HG02870 (cell line): Measurements from ENCODE around the gene GAL3ST2.
"Not testable (repeated sequence)": the region's sequence is repeated elsewhere in the genome, so short reads cannot be mapped to it uniquely, and the experiment has no call there.

Source experiments
- ATAC-seq: cut with Tn5 transposase; IDR thresholded peaks from one replicate; pipeline ENCODE4 v1.9.1; 2021; ENCODE audit warnings: mild to moderate bottlenecking, moderate library complexity; ENCODE audit not compliant: unreplicated experiment

Gene GAL3ST2

DNA sequence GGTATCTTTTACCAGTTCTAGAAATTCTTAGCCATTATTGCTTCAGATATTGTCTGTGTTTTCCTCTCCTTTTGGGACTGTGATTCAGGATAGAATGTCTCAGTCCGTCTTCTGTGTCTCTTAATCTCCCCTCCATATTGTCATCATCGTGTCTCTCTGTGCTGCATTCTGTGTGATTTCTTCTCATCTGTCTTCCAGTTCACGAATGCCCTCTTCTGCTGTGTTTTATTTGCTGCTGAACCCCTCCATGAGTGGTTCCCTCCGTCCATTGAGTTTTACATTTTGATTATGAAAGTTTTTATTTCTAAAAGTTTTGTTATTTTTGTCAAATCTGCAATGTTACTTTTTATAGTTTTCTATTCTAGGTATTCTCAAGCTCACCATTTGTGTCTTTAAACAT lies 30.5 kb upstream of the GAL3ST2 start:
- ATAC-seq, result no peak

DNA sequence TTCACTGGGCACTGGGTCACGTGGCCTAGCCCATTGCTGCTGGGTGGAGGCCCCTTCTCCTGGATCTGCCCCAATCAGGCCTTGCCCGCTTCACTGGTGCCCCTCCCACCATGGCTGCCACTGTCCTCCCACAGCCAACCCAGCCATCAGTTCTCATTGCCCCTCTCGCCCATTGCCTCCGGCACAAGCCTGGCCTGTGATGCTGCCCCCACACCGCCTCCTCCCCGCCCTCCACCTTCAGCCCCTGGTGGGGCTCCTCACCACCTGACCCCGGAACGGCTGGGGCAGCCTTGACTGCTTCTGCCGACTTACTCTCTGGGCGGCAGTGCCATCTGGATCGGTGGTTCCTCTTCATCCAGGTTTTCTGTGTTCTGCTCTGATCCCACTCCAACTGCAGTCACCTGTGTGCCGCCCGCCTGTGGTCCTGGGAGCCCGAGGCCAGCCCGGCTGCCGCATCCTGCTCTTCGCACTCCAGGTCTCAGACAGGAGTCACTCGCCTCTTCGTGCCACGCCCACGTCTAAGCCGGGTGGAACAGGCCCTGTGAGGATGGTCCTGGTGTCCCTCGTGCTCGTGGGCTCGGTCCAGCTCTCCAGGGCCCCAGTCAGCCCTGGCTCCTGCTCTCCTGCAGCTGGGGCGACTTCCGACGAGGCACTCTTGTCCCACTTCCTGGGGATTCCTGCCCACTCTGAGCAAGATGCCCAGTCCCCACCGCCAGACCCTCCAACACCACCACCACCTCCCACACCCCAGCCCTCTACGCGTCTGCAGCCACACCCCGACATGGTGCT lies 28.0 kb upstream of the GAL3ST2 start:
- no peak for ATAC-seq

DNA sequence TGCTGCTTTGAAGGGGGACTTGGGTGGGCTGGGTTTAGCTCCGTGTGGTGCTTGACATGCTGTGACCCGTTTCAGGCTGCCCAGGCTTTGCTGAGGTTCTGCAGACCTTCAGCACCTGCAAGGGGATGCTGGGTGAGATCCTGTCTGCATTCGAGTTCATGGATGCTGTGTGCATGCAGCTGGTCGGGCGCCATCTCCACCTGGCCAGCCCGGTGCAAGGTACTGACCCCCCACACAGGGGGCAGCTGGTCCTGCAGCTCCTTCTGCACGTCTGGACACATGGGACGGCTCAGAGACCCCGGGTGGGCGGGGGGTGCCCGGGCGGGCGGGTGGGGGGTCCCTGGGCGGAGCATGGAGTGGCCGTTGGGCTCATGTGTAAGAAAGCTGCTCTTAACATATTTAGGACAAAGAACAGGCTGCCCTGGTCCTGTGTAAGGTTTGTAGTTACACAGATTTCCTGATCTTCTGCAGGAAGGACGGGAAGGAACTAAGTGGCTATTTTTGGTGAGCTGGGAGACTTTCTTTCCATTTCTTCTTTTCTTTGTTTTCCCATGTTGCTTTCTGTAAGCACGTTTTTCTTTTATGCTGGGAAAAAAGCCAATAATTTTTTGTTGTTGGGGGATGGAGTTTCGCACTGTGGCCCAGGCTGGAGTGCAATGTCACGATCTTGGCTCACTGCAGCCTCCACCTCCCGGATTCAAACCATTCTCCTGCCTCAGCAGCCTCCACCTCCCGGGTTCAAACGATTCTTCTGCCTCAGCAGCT lies 26.4 kb upstream of the GAL3ST2 start:
- ATAC-seq, result no peak

DNA sequence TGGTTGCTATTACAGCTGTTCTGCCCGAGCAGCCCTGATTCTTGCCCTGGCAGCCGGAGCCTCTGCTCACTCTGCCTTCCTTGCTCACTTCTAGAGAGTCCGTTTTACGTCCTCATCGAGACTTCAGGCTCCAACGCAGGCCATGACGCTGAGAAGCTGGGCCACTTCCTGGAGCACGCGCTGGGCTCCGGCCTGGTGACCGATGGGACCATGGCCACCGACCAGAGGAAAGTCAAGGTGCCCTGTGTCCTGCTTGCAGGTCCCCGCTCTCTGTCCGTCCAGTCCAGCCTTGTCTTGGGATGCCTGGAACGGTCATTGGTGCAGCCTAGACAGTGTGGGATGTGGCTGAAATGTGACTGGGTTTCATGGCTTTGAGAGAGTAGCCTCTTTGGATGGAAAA lies 25.5 kb upstream of the GAL3ST2 start:
- no peak for ATAC-seq

DNA sequence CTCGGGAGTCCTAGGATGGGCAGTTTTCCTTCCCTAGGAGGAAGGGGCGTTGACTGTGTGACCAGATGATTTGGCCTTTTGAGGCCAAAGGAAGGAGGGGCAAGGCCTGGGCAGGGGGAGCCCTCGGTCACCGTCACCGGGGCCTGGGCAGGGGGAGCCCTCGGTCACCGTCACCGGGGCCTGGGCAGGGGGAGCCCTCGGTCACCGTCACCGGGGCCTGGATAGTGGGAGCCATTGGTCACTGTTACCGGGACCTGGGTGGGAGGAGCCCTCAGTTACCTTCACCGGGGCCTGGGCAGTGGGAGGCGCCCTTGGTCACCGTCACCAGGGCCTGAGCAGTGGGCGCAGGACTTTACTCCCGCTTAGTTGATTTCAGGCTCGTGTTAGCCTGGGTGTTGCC lies 24.8 kb upstream of the GAL3ST2 start:
- no peak for ATAC-seq

DNA sequence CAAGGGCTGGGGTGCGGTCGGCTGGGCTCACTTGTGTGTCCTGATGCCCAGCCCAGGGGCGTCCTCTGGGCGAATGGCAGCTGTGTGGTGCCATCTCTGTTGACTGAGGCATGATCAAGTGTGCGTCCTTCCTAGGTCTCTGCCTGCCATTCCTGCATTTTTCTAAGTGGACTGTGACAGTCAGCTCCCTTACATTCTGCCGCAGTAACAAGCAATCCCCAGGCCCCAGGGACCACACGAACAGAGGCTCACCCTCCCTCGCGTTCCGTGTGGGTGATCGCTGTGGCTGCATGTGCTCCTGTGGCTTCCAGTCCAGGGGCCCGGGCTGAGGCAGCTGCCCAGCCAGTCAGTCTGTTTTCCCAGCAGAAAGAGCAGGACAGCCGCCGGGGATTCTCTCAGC lies 24.4 kb upstream of the GAL3ST2 start:
- no peak for ATAC-seq

DNA sequence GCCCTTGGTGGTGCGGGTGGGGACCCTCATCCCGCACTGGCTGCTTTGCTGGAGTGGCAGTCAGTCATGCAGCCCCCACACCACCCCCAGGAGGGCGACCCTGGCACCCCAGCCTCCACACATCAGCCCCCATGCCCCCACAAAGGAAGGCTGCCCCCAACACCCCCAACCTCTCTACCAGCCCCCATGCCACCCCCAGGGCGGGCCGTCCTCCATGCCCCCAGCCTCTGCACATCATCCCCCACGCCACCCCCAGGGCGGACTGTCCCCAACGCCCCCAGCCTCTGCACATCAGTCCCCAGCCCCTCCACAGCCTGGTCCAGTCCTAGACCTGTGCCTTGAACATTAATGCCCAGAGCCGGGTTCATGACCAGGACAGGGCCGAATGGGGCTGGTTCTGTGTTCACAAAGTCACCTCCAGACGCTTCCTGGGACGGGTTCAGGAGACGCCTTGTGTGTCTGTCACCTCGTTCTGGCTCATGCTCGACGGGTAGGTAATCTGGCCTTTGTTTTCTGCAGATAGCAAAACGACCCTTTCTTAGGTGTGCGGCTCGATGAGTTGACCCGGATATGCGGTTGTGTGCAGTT lies 23.8 kb upstream of the GAL3ST2 start:
- no peak for ATAC-seq

DNA sequence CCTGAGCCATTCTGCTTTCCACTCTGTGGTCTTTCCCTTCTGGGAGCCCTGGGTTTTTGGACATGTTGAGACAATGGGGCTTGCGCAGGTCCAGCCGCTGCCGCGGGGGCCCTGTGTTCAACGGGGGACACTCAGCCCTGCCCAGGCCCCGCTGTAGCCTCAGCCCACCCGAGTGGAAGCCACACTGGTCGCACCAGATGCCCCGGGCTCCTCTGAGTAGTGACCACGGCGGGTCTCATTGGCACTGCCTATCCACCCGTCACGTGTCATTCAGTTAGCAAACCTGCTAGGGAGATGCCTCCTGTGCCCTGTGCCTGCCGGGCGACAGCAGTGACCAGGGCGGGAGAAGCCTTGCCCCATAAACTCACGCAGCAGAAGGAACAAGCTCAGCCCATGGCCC lies 23.1 kb upstream of the GAL3ST2 start:
- ATAC-seq, result no peak

DNA sequence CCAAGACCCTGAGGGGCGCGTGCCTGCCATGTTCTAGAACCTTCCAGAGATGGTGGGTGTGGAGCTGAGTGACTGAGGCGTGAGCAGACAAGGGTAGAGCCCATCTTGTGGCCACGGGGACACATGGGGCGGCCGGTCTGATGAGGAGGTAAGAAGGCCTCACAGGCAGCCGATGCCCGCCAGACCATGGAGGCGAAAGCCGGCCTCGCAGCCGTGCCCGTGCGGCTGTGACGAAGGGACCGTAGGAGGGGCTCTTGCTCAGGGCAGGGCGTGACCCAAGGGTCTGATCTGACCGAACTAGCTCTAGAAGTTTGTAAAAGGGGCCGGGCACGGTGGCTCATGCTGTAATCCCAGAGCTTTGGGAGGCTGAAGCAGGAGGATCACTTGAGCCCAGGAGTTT lies 22.6 kb upstream of the GAL3ST2 start:
- ATAC-seq, result no peak

DNA sequence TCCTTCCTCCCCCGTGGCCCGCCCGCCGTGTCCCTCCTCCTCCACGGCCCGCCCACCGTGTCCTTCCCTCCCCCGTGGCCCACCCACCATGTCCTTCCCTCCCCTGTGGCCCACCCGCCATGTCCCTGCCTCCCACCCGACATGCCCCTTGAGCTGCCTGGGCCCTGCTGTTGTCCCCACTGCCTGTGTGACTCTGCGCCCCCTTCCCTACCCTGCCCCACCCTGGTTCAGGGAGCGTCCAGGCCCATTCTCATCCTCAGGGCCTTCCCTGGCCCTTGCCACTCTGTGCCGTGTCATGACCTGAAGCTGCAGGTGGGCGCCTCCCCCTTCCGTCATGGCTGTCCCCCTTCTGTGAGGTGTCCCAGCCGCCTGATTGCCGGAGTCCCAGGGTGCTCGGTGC lies 21.5 kb upstream of the GAL3ST2 start:
- ATAC-seq, result no peak

DNA sequence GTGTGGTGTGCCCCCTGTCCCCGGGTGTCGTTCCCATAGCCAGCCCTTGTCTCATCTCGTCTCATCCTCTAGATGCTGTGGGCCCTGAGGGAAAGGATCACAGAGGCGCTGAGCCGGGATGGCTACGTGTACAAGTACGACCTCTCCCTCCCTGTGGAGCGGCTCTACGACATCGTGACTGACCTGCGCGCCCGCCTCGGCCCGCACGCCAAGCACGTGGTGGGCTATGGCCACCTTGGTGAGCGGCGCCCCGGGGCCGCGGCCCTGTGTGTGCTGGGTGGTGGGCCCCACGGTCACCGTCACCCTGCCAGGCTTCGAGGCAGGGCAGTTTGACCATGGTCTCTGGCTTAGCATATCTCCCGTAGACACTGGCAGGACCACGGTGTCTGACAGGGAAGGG lies 20.8 kb upstream of the GAL3ST2 start:
- ATAC-seq, result no peak

DNA sequence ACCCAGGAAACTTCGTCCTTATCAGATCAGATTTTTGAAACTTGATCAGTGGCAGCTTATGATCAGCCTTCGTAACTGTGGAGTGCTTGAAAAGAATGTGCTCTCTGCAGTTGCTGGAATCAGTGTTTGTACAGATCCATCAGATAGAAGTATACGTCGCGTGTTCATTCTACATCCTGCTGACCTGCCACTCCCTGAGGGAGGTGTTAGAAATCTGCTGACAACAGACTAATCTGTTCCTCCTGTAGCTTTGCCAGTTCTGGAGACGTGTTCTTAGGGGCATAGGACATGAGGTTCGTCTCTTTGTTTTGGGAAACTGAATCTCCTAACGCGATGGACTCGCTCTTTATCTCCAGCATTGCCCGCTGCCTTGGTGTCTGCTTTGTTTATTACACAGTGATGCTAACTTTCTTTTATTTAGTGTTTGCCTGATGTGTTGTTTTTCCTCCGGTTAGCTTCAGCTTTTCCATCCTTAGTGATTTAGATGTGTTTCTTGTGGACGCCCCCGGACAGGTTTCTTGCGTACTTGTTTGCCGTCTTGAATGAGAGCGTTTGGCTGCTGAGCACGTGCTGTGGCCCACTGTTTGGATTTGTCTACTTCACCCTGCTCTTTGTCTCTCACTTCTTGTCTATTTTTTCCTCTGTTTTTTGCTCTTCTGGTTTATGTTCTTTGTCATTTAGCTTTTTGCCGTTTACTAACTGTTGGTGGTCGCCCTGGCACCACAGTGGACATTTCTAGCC lies 17.4 kb upstream of the GAL3ST2 start:
- ATAC-seq, result no peak

DNA sequence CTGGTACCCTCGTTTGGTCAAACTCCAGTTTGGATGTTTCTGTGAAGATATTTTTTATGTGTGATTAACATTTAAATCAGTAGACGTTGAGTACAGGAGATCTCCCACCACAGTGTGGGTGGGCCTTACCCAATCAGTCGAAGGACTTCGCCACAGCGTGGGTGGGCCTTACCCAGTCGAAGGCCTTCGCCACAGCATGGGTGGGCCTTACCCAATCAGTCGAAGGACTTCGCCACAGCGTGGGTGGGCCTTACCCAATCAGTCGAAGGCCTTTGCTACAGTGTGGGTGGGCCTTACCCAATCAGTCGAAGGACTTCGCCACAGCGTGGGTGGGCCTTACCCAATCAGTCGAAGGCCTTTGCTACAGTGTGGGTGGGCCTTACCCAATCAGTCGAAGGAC lies 16.7 kb upstream of the GAL3ST2 start:
- not testable (repeated sequence) for ATAC-seq

DNA sequence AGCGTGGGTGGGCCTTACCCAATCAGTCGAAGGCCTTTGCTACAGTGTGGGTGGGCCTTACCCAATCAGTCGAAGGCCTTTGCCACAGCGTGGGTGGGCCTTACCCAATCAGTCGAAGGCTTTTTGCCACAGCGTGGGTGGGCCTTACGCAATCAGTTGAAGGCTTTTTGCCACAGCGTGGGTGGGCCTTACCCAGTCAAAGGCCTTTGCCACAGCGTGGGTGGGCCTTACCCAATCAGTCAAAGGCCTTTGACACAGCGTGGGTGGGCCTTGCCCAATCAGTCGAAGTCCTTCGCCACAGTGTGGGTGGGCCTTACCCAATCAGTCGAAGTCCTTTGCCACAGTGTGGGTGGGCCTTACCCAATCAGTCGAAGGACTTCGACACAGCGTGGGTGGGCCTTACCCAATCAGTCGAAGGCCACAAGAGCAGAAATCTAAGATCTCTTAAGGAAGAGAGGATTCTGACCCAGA lies 16.3 kb upstream of the GAL3ST2 start:
- no peak for ATAC-seq

DNA sequence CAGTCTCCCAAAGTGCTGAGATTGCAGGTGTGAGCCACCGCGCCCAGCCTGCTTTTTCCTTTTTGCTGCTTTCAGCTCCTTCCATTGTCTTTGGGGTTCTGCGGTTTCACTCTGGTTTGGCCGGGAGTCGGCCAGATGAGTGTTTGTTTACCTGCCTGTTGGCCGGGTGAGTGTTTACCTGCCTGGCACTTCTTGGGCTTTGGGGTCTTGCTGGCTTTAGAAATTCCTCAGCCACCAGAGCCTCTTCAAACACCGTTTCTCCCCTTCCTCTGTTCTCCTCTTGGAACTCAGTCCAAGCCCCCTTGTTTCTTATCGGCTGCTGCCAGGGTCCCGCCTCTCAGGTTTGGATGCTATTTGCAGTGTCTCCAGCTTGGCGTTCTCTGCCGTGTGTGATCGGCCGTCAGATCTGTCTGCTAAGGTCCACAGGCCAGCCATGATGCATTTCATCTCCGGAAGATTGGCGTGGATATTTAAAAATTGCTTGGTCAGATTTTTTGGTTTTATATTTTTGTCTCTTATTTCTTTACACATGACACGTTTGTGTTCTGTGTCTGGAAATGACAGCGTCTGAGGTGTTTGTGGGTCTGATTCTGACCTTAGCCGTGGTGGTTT lies 14.2 kb upstream of the GAL3ST2 start:
- no peak for ATAC-seq

DNA sequence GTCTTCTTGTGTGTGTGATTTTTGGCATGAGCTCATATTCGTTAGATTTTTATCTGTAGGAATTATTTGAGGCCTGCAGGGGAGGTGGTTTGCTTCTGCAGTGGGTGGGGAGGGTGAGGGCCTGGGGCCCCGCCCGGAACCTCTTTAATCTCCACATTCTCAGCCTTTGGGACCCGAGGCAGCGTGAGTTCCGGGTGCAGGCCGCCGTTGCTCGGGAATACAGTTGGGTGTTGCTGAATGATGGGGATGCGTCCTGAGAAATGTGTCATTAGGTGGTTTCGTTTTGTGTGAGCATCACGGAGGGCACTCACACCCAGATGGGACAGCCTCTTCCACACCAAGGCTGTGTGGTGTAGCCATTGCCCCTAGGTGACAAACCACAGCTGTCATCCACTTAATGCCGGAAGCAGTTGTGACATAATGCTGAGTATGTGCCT lies 13.7 kb upstream of the GAL3ST2 start:
- ATAC-seq, result no peak

DNA sequence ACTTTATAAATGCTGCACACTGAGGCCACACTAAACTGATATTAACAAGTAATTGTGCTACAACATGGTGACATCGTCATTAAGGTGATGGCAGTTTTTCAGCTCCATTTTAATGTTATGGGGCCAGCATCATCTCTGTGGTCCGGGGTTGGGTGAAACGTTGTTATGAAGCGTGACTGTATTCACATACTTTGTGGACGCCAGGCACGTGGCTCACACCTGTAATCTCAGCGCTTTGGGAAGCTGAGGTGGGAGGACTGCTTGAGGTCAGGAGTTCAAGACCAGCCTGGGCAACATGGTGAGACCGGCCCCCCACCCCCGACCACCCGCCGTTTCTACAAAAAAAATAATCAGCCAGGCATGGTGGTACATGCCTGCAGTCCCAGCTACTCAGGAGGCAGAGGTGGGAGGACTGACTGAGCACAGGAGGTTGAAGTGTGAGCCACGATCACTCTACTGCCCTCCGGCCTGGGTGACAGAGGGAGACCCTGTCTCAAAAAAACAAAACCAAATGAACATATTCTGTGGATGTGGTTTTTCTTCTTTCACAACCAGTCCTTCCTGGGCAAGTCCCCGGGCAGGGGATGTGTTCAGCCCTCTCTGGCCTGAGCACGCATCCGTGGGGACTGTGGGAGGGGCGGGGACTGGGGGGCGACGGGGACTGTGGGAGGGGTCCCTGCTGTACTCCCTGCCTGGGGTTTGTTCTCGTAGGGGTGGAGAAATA lies 12.9 kb upstream of the GAL3ST2 start:
- ATAC-seq, result no peak

DNA sequence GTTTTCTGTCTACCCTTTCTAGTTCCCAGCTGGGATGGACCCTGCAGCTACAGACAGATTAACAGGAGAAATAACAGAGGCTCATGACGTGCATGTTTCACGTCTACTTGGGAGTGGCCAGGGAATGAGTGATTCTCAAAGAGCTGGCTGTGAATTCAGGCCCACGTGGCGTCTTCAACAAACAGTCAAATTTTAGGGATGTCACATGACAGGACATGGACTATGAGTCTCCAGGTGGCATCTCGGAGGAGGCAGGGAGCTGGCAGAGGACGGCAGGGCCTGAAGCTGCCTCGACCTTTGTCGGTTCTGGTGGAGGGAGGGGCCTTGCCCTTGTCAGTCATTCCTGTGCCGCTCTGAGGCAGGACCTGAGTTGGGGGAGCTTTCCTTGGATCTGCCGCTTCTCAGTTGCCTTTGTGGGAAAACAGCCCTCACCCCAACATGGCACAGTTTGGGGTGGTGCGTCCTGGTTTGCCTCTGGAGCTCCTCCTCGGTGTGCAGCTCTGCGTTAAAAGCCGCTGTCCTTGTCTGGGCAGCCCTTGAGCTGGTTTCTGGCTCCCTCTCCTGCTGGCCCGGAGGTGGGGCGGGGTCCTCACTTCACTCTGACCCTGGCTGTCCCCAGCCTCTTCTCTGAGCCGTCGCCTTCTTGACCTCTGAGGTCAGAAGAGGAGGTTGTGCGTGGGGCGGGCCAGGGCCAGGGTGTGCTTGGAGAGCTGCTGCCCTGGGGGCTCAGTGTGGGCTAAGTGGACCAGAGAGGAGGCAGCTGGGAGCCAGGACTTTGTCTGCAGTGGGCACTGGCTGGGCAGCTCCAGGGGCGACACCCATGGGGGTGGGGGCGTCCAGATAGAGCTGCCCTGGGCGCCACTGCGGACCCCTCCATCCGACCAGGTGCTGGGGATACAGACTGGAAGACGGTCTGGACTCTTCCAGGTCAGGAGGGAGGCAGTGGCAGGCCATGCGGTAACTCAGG lies 12.1 kb upstream of the GAL3ST2 start:
- ATAC-seq, result no peak
